Astrocyte (in vitro differentiated cells and primary cell): ENCODE results near the gene POLR1G. TPM values are rescaled to one million over a fixed set of nuclear protein-coding genes. Genes with fewer than 3 reads are reported as not detected.

Experiments used
- DNase-seq: peaks from one replicate; pipeline ENCODE4 v3.0.0-alpha.2; 2010; ENCODE audit warnings: low read depth
- FAIRE-seq: peaks from 2 replicates; lab custom pipeline; 2011; peaks lifted over from hg19 to GRCh38; lab: Jason Lieb, UNC
- H2AFZ ChIP-seq: 2 replicates; pipeline ENCODE4 v1.6.0; 2012; ENCODE audit warnings: low read depth, low read length, inconsistent platforms
- H3K27ac ChIP-seq: 2 replicates; pipeline ENCODE4 v1.5.1; 2011; ENCODE audit warnings: low read depth, low read length, inconsistent platforms
- H3K27me3 ChIP-seq: 2 replicates; pipeline ENCODE4 v1.6.0; 2011; ENCODE audit warnings: low read length, inconsistent platforms; ENCODE audit not compliant: insufficient read depth
- H3K36me3 ChIP-seq: 2 replicates; pipeline ENCODE4 v1.5.1; 2011; ENCODE audit warnings: low read length, inconsistent platforms; ENCODE audit not compliant: insufficient read depth
- H3K4me1 ChIP-seq: 2 replicates; pipeline ENCODE4 v1.5.1; 2011; ENCODE audit warnings: low read length, inconsistent platforms; ENCODE audit not compliant: insufficient read depth
- H3K4me2 ChIP-seq: 2 replicates; pipeline ENCODE4 v1.6.0; 2012; ENCODE audit warnings: low read length, inconsistent platforms
- H3K4me3 ChIP-seq: 2 replicates; pipeline ENCODE4 v1.5.1; 2011; ENCODE audit warnings: low read depth, mild to moderate bottlenecking, low read length, inconsistent platforms; ENCODE audit not compliant: insufficient read depth
- H3K79me2 ChIP-seq: 2 replicates; pipeline ENCODE4 v1.6.0; 2012; ENCODE audit warnings: mild to moderate bottlenecking, low read length, inconsistent platforms; ENCODE audit not compliant: insufficient read depth
- H3K9ac ChIP-seq: 2 replicates; pipeline ENCODE4 v1.6.0; 2012; ENCODE audit warnings: mild to moderate bottlenecking, low read length, inconsistent platforms
- H3K9me3 ChIP-seq: 2 replicates; pipeline ENCODE4 v1.5.1; 2012; ENCODE audit warnings: low read depth, mild to moderate bottlenecking, low read length, inconsistent platforms; ENCODE audit not compliant: insufficient read depth
- H4K20me1 ChIP-seq: 2 replicates; pipeline ENCODE4 v1.6.0; 2012; ENCODE audit warnings: low read length, inconsistent platforms; ENCODE audit not compliant: insufficient read depth
- H3K27ac Mint-ChIP-seq: one replicate; pipeline ENCODE4 v1.8.0; 2021; ENCODE audit warnings: mild to moderate bottlenecking, mixed read lengths; ENCODE audit not compliant: unreplicated experiment
- H3K27me3 Mint-ChIP-seq: one replicate; pipeline ENCODE4 v1.8.0; 2021; ENCODE audit warnings: low read depth, mixed read lengths; ENCODE audit not compliant: unreplicated experiment
- H3K36me3 Mint-ChIP-seq: one replicate; pipeline ENCODE4 v1.8.0; 2021; ENCODE audit warnings: low read depth, mixed read lengths; ENCODE audit not compliant: unreplicated experiment
- H3K4me1 Mint-ChIP-seq: one replicate; pipeline ENCODE4 v1.8.0; 2021; ENCODE audit warnings: low read depth, mixed read lengths; ENCODE audit not compliant: unreplicated experiment
- H3K4me3 Mint-ChIP-seq: one replicate; pipeline ENCODE4 v1.8.0; 2021; ENCODE audit warnings: mild to moderate bottlenecking, moderate library complexity, mixed read lengths; ENCODE audit not compliant: unreplicated experiment
- H3K9me3 Mint-ChIP-seq: one replicate; pipeline ENCODE4 v1.8.0; 2021; ENCODE audit warnings: mild to moderate bottlenecking, mixed read lengths; ENCODE audit not compliant: unreplicated experiment
- CTCF ChIP-seq: IDR thresholded peaks from 2 replicates; pipeline ENCODE4 v1.5.1; 2011; ENCODE audit warnings: low read depth, mild to moderate bottlenecking, inconsistent platforms, low read length, moderate library complexity; ENCODE audit not compliant: insufficient read depth
- EZH2 ChIP-seq: IDR thresholded peaks from 2 replicates; pipeline ENCODE4 v1.6.1; 2012; ENCODE audit warnings: mild to moderate bottlenecking, low read length, inconsistent platforms; ENCODE audit not compliant: insufficient read depth
- total RNA-seq: library from RNA; stranded (reverse); gene quantifications from 2 replicates; pipeline ENCODE4 v1.2.1, GENCODE V29; 2021

POLR1G gene
- total RNA-seq, 1 donor from 2014 or later: 12.8 TPM

GRCh38 chr19:45370410-45371204, 35.8 kb upstream of the POLR1G start, which contains the start of gene ERCC2:
Gene ERCC2, minus strand, starts transcription at chr19:45370573. Its CDS starts 33 bp downstream, at chr19:45370540.
- Histone ChIP-seq H2AFZ (peak within 1 kb of the TSS; percentile 83), H3K27me3 (no peaks in the 10 kb centered on the region), H3K4me2 (peak within 1 kb of the TSS; percentile 93), H3K9ac (peak within 1 kb of the TSS; percentile 83), H3K27ac (peak within 1 kb of the TSS; percentile 78), H4K20me1 (peaks cover 13% of the 10 kb centered on the region), H3K79me2 (peaks cover 23% of the 10 kb centered on the region), H3K9me3 (no peaks in the 10 kb centered on the region), H3K36me3 (peaks cover 4% of the 10 kb centered on the region), H3K4me3 (peak within 1 kb of the TSS; percentile 84), H3K4me1 (peaks cover 5% of the 10 kb centered on the region)
- Mint-ChIP-seq H3K4me1 (no peaks in the 10 kb centered on the region), H3K27ac (peak within 1 kb of the TSS; percentile 91), H3K9me3 (no peaks in the 10 kb centered on the region), H3K4me3 (peak within 1 kb of the TSS; percentile 85), H3K36me3 (peaks cover 8% of the 10 kb centered on the region), H3K27me3 (no peaks in the 10 kb centered on the region)
- FAIRE-seq: no peak
- no peak for TF ChIP-seq CTCF
- TF ChIP-seq EZH2: no peak
- DNase-seq: peak; percentile 97

DNA sequence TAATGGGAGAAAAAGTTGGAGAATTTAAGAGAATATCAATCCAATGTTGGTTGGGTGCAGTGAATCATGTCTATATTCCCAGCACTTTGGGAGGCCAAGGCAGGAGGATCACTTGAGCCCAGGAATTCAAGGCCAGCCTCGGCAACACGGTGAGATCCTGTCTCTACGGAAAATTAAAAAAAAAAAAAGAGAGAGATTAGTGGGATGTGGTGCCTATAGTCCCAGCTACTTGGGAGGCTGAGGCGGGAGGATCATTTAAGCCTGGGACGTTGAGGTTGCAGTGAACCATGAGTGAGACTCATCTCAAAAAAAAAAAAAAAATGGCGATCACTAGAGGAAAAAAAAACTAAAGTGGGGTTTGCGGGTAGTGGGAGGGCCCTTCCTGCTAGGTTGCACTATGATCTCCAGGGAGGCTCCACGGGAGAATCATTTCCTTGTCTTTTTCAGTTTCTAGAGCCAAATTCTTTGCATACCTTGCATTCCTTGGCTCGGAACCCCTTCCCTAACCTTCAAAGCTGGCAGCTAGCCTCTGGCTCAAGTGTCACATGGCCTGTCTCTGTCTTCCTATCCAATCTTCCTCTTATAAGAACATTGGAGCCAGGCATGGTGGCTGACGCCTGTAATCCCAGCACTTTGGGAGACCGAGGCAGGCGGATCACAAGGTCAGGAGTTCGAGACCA, 30.3 kb upstream of the POLR1G start:
- Histone ChIP-seq H4K20me1 (no peaks in the 10 kb centered on the region), H3K4me2 (peak overlapping the region; percentile 40), H3K4me3 (no peak overlapping the region), H2AFZ (no peak overlapping the region), H3K27ac (peak overlapping the region; percentile 80), H3K79me2 (no peaks in the 10 kb centered on the region), H3K9me3 (no peaks in the 10 kb centered on the region), H3K9ac (peak overlapping the region; percentile 29), H3K4me1 (peaks cover 12% of the 10 kb centered on the region), H3K36me3 (no peaks in the 10 kb centered on the region), H3K27me3 (no peaks in the 10 kb centered on the region)
- FAIRE-seq (no peak), DNase-seq (peak; percentile 93)
- no peaks in the 10 kb centered on the region for H3K9me3 Mint-ChIP-seq
- H3K4me3 Mint-ChIP-seq: peak overlapping the region; percentile 40
- H3K27me3 Mint-ChIP-seq: no peaks in the 10 kb centered on the region
- H3K27ac Mint-ChIP-seq: peak overlapping the region; percentile 81
- TF ChIP-seq EZH2 (no peak), CTCF (no peak)
- H3K4me1 Mint-ChIP-seq: no peaks in the 10 kb centered on the region
- H3K36me3 Mint-ChIP-seq: peaks cover 8% of the 10 kb centered on the region
